ENCODE results near the gene ODR4.
"Not testable (repeated sequence)": the region's sequence is repeated elsewhere in the genome, so short reads cannot be mapped to it uniquely, and the experiment has no call there.

Gene ODR4

GRCh38 chr1:186375152-186375928 is at the start of gene ODR4, which contains the start of gene TPR:
ODR4 (plus strand) TSS chr1:186375838; CDS start chr1:186379786, 3,948 bp downstream.
TPR (minus strand) TSS chr1:186375253; CDS start chr1:186375028, 225 bp downstream.
- peak; percentile 100 for DNase-seq

GRCh38 chr1:186326009-186326408 is 49.6 kb upstream of the ODR4 start:
- no peak for DNase-seq

DNA sequence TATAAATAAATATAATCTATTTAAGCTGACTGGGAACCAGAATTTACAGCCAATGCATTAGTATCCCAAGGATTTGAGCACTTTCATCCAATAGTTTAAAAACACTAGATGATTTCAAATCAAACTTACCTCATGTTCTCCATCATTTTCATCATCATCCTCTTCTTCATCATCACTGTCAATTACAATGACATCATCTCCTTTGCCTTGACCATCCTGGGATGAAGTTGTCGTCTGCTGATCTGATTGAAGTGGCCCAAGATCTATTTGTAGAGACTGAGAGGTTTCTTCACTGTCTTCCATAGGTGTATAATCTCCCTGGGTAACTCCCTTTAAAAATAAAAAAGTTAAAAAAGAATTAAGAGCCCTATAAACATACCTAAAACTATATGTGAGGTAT is 48.3 kb upstream of the ODR4 start:
- DNase-seq: no peak

DNA sequence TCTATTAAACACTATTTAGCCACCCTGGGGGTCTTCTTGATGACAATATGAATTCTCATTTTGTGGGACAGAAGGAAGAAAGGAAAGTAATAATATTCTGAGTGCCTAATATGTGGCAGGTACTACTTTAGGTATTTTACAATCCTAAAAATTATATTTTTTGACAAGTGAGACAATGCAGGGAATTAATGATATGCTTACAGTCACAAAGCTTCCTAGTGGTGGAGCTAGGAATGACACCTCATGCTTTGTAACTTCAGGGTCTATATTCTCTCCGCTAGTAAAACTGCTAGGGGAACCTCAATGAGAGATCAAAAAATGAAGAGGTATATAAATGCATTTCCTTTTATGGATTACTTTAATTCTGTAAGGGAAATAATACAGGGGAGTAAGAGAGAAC is 44.9 kb upstream of the ODR4 start:
- DNase-seq: no peak

DNA sequence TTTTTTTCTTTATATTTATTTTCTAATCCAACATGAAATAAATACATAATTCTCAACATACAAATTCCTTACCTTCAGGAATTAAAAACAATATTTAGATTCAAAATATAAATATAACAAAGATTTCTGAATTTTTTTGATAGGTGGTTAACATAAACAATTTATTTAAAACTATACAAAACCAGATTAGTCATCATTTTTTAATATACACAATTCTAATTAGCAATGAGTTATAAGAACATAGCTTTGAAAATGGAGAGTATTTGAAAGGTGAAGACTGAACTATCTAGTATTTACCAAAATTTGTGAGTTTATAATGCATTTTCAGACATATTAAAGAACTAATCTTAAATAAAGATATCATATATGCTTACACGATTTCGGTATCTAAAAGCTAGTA is 38.1 kb upstream of the ODR4 start:
- no peak for DNase-seq

DNA sequence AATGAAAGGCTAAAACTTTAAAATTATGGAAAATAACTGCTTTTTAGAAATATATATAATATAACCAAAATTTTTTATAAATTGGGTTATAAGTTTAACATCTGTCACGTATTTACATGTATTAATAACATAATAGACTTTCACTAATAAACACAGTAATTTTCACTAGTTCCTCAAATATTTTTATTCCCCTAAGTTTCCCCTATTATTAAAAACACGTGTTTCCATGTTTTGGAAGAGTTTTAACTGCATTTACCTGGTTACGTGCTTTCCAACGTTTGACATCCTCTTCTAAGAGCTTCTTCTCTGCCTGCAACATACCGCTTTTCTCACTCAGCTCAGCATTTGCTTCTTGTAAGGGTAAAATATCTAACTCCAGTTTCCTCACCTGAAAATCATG is 34.9 kb upstream of the ODR4 start:
- no peak for DNase-seq

- DNase-seq: not testable (repeated sequence)
Measured at GRCh38 chr1:186347837-186348691, 27.6 kb upstream of the ODR4 start.

DNA sequence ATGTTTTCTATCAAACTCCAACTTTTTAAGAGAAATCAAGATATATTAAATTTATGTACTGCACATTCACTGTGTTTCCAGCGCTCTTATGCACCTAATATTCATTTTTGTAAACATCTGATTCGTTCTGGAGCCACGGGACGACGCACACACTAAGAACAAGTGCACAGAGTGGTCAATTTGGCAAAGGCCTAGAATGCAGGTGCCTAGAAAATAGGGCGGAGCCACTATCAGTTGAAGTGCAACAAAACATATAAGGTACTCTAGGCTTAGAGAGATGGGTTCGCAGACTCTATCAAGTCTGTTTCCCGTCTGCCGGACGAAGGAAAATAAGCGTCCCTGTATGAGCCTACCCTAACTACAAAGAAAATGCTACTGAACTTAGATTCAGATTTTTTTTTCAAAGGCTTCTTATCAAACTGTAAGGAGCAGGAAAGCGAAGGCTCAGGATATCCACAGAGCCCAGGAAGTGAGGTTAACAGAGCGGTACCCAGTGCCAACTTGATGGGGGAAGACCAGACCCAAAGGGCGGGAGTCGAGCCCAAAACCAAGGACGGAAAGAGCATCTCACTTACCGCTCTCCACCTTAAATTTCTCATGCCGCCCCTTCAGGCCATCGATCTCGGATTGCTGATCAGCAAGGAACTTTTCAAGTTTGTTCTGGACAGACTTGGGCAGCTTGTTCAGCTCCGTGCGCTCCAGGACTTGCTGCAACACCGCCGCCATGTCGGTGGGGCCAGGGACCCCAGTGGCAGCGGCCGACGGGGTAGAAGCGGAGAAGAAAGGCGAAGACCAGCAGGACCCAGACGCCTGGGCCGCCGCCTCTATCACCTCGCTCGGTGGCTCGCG is 1.1 kb upstream of the ODR4 start:
- peak; percentile 92 for DNase-seq

DNA sequence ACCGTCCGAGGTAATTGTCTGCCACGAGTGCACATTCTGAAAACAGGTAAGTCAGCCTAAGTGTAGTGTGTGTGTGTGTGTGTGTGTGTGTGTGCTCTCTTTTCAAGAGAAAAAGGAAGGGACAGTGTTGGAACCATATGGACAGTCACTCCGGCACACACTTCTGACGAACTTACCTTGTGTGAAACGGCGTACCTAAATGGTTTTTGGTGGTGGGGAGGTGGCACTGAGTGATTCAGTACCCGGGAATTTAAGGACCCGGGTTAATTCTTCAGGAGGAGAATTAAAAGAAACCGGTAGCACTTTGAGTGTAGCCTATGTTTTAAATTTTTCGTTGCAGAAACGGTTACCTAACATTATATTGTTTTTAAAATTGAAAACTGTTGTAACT is 286 bp downstream of the ODR4 start:
- no peak for DNase-seq

GRCh38 chr1:186386725-186387383 is 11.2 kb downstream of the ODR4 start:
- no peak for DNase-seq

DNA sequence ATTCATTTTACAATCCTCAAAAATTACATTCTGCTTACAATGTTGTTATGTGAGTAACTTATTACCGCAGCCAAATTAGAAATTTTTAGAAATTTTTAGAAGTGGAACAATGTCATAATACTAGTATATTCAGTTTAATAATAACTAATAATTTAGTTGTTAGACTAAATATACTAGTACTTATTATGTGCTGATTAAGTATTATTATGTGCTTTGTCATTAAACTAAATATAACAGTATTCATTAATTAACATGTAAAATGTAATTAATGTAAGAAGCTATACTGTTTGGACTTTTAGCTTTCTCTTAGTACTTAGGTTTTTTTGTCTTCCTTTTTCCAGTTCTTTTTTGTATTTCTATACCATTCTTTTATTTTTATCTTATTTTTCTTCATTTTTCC is 15.3 kb downstream of the ODR4 start:
- no peak for DNase-seq

- DNase-seq: no peak
Measured at GRCh38 chr1:186391841-186392240, 16.2 kb downstream of the ODR4 start.

DNA sequence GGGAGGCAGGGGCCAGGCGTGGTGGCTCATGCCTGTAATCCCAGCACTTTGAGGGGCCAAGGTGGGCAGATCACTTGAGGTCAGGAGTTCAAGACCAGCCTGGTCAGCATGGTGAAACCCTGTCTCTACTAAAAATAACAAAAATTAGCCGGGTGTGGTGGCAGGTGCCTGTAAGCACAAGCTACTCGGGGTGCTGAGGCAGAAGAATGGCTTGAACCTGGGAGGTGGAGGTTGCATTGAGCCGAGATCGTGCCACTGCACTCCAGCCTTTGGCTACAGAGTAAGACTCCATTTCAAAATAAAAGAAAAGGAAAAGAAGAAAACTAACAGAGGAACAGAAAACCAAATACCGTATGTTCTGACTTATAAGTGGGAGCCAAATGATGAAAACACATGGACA is 17.1 kb downstream of the ODR4 start:
- DNase-seq: not testable (repeated sequence)

GRCh38 chr1:186401446-186401845 is 25.8 kb downstream of the ODR4 start:
- not testable (repeated sequence) for DNase-seq

GRCh38 chr1:186403632-186404031 is 28.0 kb downstream of the ODR4 start:
- no peak for DNase-seq

DNA sequence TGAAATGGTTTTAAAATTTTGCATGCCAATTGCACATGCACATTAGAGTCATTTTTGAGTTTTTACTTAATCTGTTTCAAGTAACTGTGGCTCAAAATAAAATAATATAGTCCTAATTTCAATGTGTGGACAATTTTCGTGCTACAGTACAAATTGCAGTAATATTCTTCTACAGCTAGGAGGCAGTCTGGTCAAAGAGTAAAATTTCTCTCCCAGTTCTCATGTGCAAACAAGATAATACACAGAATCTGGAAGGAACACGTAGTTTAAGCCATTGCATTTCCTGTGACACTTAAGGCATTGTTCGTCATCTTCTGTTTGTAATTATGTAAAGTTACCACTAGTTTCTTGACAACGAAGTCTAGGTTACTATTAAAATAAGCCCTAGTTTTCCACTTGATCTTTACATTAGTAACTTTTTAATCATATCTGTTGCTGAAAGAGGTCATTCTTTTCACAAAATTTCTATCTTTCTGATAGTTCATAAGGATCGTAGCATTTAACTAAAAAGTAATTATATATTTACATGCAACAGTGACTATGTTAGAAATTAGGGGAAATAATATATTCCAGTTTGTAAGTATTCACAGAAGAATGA is 28.9 kb downstream of the ODR4 start:
- peak; percentile 69 for DNase-seq

DNA sequence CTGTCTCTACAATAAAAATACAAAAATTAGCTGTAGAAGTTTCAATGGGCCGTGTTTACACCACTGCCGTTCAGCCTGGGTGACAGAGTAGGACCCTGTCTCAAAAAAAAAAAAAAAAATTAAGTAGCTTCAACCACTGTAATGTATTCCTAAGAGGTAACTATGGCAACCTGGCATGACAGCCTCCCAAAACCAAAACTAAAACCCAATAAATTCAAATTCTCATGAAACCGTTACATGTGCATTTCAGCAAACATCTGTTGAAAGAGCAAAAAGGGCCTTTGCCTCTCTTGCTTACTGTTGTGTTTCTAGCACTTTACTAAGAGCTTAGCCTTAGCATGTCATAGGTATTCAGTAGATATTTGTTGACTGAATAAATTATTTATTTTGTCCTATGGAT is 33.5 kb downstream of the ODR4 start:
- DNase-seq: no peak

DNA sequence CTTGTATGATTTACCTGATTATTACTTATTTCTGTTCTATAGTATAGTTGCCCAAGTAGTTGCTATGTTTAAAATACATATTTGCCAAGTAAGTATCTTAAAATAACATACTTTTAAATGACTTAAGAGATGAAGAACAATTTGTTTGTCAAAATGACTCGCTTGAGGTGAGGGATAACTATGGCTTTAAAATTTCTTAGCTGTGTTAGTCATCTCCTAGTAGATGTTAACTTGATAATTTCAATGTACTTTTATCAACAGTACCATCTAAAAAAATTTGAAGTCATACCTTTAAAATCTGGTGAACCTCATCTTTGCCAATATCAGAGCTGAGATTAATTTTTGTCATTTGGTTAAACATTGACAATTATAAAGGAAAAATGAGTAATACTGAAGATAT is 37.7 kb downstream of the ODR4 start:
- no peak for DNase-seq

- no peak for DNase-seq
Measured at GRCh38 chr1:186418503-186418902, 42.9 kb downstream of the ODR4 start.

DNA sequence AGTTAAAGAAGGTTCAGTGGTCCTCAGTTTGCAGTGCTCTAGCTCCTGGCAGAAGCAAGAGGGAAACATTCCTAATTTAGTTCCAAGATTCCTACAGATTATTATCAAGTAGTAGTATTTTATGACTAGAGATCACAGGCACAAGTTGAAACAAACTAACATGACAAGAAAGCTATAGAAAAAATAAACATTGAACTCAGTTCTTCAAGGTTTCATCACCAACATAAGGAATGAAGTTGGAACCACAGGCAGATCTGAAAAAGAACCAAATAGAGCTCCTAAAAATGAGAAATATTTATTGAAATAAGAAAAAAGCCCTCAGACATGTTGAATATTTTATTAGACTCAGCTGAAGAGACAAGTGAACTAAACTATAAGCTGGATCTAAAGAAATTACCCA is 44.7 kb downstream of the ODR4 start:
- no peak for DNase-seq

DNA sequence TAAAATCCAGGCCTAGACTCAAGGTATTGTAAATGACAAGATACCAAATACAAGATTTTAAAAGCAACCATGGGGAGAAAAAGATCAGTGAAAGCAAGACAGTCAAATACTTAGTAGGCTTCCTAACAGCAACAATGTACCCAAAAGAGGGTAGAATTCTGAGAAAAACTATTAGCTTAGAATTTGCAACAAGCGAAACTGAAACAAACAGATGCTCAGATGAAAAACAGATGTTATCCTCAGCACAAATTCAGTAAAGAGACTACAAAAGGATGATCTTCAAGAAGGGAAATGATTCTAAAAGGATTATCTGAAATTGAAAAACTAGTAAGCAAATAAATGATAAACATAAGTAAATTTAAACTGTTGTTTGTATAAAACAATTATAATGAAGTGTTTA is 45.3 kb downstream of the ODR4 start:
- no peak for DNase-seq

GRCh38 chr1:186421446-186421845 is 45.8 kb downstream of the ODR4 start:
- DNase-seq: no peak

All from NCI-H526 treated with DMSO at 0.1 percent for 48 hours (cell line).